ENCODE results near the gene ZZZ3.

The ZZZ3 gene

GRCh38 chr1:77642941-77643340 is 39.5 kb downstream of the ZZZ3 start:
- H3K36me3 ChIP-seq (ENCODE audit: insufficient read depth, low read length), result peaks cover 16% of the 10 kb centered on the region
- H3K9ac ChIP-seq (ENCODE audit: low read length), result no peak overlapping the region
- no peaks in the 10 kb centered on the region for H3K9me3 ChIP-seq (ENCODE audit: low read length)
- no peaks in the 10 kb centered on the region for H3K4me1 ChIP-seq (ENCODE audit: insufficient read depth, low read length)
- no peaks in the 10 kb centered on the region for H3K27me3 ChIP-seq (ENCODE audit: control insufficient read depth in 1 of 2, insufficient read depth in 2 of 2, low read length in 2 of 2)
- H3K27ac ChIP-seq (ENCODE audit: low read depth, low read length), result no peak overlapping the region
- H3K4me3 ChIP-seq (ENCODE audit: low read depth in 1 of 2, low read length in 2 of 2), result no peak overlapping the region

GRCh38 chr1:77642196-77642595 is 40.3 kb downstream of the ZZZ3 start:
- H3K27ac ChIP-seq (ENCODE audit: low read depth, low read length), result no peak overlapping the region
- H3K9ac ChIP-seq (ENCODE audit: low read length), result no peak overlapping the region
- peaks cover 16% of the 10 kb centered on the region for H3K36me3 ChIP-seq (ENCODE audit: insufficient read depth, low read length)
- H3K4me1 ChIP-seq (ENCODE audit: insufficient read depth, low read length), result no peaks in the 10 kb centered on the region
- no peak overlapping the region for H3K4me3 ChIP-seq (ENCODE audit: low read depth in 1 of 2, low read length in 2 of 2)
- H3K9me3 ChIP-seq (ENCODE audit: low read length), result no peaks in the 10 kb centered on the region
- H3K27me3 ChIP-seq (ENCODE audit: control insufficient read depth in 1 of 2, insufficient read depth in 2 of 2, low read length in 2 of 2), result no peaks in the 10 kb centered on the region

- H3K9ac ChIP-seq (ENCODE audit: low read length), result no peak overlapping the region
- H3K4me1 ChIP-seq (ENCODE audit: insufficient read depth, low read length), result no peaks in the 10 kb centered on the region
- peaks cover 9% of the 10 kb centered on the region for H3K36me3 ChIP-seq (ENCODE audit: insufficient read depth, low read length)
- H3K9me3 ChIP-seq (ENCODE audit: low read length), result no peaks in the 10 kb centered on the region
- no peaks in the 10 kb centered on the region for H3K27me3 ChIP-seq (ENCODE audit: control insufficient read depth in 1 of 2, insufficient read depth in 2 of 2, low read length in 2 of 2)
- H3K4me3 ChIP-seq (ENCODE audit: low read depth in 1 of 2, low read length in 2 of 2), result no peak overlapping the region
- H3K27ac ChIP-seq (ENCODE audit: low read depth, low read length), result no peak overlapping the region
These were observed 42.8 kb downstream of the ZZZ3 start for GRCh38 chr1:77639557-77640069.

GRCh38 chr1:77639056-77639455 is 43.4 kb downstream of the ZZZ3 start:
- H3K27ac ChIP-seq (ENCODE audit: low read depth, low read length), result no peak overlapping the region
- no peaks in the 10 kb centered on the region for H3K27me3 ChIP-seq (ENCODE audit: control insufficient read depth in 1 of 2, insufficient read depth in 2 of 2, low read length in 2 of 2)
- no peaks in the 10 kb centered on the region for H3K9me3 ChIP-seq (ENCODE audit: low read length)
- no peaks in the 10 kb centered on the region for H3K4me1 ChIP-seq (ENCODE audit: insufficient read depth, low read length)
- no peak overlapping the region for H3K9ac ChIP-seq (ENCODE audit: low read length)
- no peak overlapping the region for H3K4me3 ChIP-seq (ENCODE audit: low read depth in 1 of 2, low read length in 2 of 2)
- H3K36me3 ChIP-seq (ENCODE audit: insufficient read depth, low read length), result peaks cover 6% of the 10 kb centered on the region

DNA sequence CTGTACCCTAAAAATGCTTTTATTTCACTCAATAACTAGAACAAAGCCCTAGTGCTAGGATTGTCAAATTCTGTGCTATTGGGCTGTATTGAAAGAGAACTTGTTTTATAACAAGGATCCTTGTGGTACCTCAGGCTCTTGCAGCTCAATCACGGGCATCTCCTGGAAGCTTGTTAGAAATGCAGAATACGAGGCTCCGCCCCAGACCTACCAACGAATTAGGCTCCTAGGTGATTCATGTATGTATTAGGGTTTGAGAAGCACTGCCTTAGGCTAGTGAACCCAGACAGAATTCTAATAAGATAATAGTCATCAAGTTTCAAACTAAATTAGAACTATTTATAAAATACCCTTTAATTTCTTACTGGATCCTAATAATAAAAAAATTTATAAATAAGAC is 45.6 kb downstream of the ZZZ3 start:
- Histone ChIP-seq H3K27ac (ENCODE audit: low read depth, low read length) (no peak overlapping the region), H3K9ac (ENCODE audit: low read length) (no peak overlapping the region), H3K9me3 (ENCODE audit: low read length) (no peaks in the 10 kb centered on the region), H3K4me3 (ENCODE audit: low read depth in 1 of 2, low read length in 2 of 2) (no peak overlapping the region), H3K4me1 (ENCODE audit: insufficient read depth, low read length) (no peaks in the 10 kb centered on the region), H3K36me3 (ENCODE audit: insufficient read depth, low read length) (peaks cover 23% of the 10 kb centered on the region), H3K27me3 (ENCODE audit: control insufficient read depth in 1 of 2, insufficient read depth in 2 of 2, low read length in 2 of 2) (no peaks in the 10 kb centered on the region)

Data from muscle layer of colon (tissue), 2 donors.